Measurements from ENCODE around the gene GSC2.
"Not testable (repeated sequence)": the region's sequence is repeated elsewhere in the genome, so short reads cannot be mapped to it uniquely, and the experiment has no call there.

Gene GSC2

GRCh38 chr22:19178065-19178656 is 28.1 kb upstream of the GSC2 start:
- DNase-seq (ENCODE audit: low spot score), result no peak

DNA sequence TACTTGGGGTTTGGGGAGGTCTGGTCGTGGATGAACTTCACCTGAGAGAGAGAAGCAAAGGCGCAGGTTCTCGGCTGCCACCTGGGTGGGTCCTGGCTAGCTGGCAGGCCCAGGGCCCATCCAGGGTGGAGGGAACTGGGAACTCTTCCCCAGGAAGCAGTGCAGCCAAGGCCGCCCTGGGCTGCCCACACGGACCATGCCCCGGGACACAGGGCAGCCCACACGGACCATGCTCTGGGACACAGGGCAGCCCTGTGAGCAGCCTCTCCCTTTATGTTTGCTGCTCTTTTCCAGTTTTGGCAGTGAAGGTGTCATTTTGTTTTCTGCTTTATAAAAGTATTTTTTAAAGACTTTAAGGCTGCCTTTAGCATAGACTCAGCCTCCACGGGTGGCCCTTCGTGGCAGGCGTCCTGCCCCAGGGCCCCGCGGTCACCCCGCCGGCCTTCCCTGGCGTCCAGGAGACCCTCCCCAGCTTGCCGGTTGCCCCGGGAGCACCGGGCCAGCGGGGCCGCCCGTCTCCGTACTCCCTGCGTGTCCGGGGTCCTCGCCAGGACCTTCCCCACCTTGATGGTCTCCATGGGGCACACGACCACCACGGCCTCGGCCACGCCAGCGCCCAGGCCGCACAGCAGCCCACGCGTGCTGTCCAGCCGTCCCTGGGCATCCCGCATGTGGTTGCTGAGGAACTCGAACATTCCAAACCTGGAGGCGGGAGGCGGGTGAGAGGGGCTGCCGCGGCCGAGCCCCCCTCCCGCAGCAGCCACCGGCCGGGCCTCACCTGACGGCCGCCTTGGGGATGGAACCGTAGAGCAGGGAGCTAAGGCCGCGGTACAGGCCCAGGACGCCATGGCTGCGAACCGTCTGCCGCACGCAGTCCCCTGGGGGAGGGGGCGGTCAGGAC is 27.3 kb upstream of the GSC2 start:
- no peak for DNase-seq (ENCODE audit: low spot score)

- no peak for DNase-seq (ENCODE audit: low spot score)
These were observed 26.6 kb upstream of the GSC2 start for GRCh38 chr22:19176732-19177131.

GRCh38 chr22:19176175-19176643 is 26.1 kb upstream of the GSC2 start:
- DNase-seq (ENCODE audit: low spot score), result no peak

DNA sequence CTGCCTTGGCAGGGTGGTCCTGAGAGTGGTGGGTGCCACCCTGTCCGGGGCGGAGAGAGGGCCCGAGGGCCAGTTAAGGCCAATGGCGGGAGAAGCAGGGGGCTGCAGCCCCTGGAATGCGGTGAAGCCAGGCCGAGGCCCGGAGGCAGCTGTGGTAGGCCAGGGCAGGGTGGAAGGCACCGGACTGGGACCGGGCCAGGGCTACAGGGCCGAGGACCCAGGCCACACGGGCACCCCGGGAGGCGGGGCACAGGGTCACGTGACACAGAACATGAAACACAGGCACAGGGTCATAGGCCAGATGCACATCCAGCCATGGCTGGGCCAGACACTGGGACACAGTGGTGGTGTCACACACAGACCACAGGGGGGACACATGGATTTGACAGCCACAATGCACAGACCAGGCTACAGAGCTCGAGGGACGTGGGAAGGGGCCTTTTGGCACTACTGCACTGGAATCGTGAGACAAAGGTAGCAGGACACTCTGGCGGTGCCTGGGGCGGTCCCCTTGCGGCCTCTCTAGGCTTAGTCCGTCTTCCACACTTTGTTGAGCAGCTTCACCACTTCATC is 25.6 kb upstream of the GSC2 start:
- DNase-seq (ENCODE audit: low spot score), result no peak

GRCh38 chr22:19175026-19175601 is 25.0 kb upstream of the GSC2 start:
- no peak for DNase-seq (ENCODE audit: low spot score)

GRCh38 chr22:19174106-19175025 is 24.3 kb upstream of the GSC2 start:
- DNase-seq (ENCODE audit: low spot score), result no peak

GRCh38 chr22:19173047-19174035 is 23.2 kb upstream of the GSC2 start:
- DNase-seq (ENCODE audit: low spot score), result no peak

DNA sequence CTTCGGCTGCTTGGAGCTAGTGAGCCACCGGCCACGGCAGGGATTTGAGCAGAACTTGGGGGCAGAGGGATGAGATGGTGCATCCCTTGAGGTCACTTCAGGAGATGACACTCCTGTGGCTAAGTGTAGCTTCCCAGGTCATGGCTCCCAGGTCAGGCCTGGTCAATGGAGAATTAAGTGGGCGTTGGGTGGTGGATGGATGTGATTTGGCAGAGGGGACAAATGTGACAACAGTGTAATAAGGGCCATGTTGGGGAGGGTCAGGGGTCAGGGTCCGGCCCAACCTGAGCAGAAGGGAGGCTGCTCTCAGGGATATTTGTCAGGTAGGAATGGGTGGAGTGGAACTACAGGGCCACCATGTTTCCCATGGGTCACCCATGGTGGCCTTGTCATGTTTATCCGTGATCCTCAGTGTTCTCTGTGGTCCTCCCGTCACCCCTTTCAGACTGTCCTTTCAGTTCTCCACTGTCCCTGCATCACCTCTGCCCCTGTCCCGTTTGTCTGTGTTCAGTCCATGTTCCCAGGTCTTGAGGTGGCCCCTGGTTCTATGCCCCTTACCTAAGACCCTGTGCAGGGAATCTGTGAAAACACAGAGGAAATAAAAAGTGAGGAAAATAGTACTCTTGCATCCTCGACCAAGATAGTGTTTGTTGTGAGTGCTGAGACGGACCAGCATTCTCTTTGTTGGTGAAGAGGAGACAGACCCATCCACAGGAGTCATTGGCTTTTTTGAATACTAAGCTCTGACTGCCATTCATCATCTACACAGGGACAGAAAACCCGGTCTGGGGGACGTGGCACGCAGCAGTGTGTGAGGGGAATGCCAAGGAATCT is 22.3 kb upstream of the GSC2 start:
- no peak for DNase-seq (ENCODE audit: low spot score)

DNA sequence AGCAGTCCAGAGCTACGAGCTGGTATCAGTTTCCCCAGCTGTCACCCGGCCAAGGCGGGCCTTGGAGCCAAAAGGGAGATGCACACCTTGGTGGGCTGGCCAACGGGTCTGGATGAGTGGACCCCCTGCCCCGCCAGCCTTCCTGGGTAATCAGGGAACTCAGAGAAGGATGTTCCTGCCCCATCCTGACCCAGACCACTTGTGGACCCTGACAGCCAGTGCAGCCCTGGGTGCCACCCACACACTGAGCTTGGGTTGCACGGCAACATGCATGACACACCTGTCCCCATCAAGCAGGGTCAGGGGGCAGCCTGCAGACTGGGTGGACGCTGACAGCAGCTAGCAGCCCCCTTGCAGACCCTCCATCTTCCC is 19.8 kb upstream of the GSC2 start:
- no peak for DNase-seq (ENCODE audit: low spot score)

- no peak for DNase-seq (ENCODE audit: low spot score)
These were observed 19.2 kb upstream of the GSC2 start for GRCh38 chr22:19169002-19169946.

DNA sequence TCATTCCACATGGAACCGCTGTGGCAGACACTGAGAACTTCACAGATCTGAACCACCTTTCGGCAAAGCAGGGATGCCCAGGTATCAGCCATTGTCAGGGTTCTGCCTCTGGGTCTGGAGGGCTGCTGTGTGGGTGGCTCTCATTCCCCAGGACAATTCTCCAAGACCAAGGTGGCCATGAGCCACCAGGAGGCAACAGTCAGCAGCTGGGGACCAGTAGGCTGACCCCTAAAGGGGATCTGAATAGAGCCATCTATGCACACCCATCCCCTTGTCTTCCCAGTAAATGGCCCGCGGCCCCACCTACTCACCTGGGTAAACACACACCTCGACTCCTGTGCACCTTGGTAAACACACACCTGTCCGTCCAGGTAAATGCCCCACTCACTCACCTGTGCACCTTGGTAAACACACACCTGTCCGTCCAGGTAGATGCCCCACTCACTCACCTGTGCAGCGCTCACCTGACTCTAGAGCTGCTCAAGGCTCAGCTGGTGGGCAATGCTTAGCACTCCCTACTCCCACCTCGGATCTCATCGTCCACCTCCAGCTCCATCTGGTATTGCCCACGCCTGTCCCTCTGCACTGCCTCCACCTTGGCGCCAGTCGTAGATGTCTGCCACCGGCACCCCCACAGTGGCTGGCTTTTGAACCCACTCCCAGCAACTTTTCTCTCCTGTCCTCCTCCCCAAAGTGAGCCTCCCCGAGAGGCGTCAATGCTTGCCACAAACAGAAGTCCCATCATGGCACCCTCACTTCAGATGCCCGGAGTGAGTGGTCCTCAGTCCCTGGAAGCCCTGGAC is 18.2 kb upstream of the GSC2 start:
- DNase-seq (ENCODE audit: low spot score), result no peak

DNA sequence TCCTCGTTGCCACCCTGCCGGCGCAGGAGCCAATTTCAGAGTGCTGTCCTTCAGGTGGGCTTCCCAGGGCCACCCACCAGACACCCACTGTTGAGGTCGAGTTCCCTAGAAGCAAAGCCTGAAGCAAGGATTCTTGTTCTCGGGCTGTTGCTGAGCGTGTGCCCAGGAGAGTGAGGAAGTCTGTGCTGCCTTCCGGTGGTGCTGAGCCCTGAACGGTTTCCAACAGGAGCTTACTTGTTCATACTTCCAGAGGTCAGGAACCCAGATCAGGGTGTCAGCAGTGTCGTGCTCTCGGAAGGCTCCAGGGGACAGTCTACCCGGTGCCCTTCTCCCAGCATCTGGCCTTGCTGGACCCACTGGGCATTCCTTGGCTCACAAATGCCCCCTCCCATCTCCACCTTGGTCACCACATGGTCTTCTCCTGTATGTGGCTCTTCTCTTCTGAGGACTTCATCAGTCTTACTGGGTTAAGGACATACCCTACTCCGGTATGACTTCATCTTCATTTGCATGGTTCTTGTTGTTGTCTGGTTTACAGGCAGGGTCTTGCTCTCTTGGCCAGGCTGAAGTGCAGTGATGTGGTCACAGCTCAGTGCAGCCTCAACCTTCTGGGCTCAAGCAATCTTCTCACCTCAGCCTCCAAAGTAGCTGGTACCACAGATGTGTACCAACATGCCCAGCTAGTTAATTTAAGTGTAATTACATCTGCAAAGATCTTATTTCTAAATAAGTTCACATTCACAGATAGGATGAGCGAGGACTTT is 17.2 kb upstream of the GSC2 start:
- no peak for DNase-seq (ENCODE audit: low spot score)

GRCh38 chr22:19166421-19166820 is 16.3 kb upstream of the GSC2 start:
- no peak for DNase-seq (ENCODE audit: low spot score)

- DNase-seq (ENCODE audit: low spot score), result no peak
These were observed 14.3 kb upstream of the GSC2 start for GRCh38 chr22:19164425-19164824.

GRCh38 chr22:19158649-19159048 is 8.6 kb upstream of the GSC2 start:
- DNase-seq (ENCODE audit: low spot score), result not testable (repeated sequence)

GRCh38 chr22:19156109-19156508 is 6.0 kb upstream of the GSC2 start:
- DNase-seq (ENCODE audit: low spot score), result not testable (repeated sequence)

Measured in pons (tissue), 1 donor.